Central memory CD8-positive, alpha-beta T cell (primary cell): Measurements from ENCODE around the gene CLEC16A.

Source experiments
- ATAC-seq: fragments of 150-1000 bp; cut with Tn5 transposase; replicated peaks from 2 replicates; pipeline ENCODE4 v1.10.0; 2022; ENCODE audit warnings: mild to moderate bottlenecking, moderate FRiP score, moderate number of reproducible peaks; ENCODE audit not compliant: poor library complexity, severe bottlenecking; ENCODE audit errors: extremely low read depth
- DNase-seq, 2 donors: peaks; one replicate each; pipeline ENCODE4 v3.0.0; 2021; ENCODE audit warnings: low spot score in 2 of 2
- H3K27ac Mint-ChIP-seq: one replicate; pipeline ENCODE4 v1.8.0; 2022; ENCODE audit warnings: low read depth, mild to moderate bottlenecking, moderate library complexity, mixed read lengths
- H3K27me3 Mint-ChIP-seq: one replicate; pipeline ENCODE4 v1.8.0; 2022; ENCODE audit warnings: mixed read lengths
- H3K36me3 Mint-ChIP-seq: one replicate; pipeline ENCODE4 v1.8.0; 2022; ENCODE audit warnings: mild to moderate bottlenecking, moderate library complexity, mixed read lengths; ENCODE audit not compliant: insufficient read depth
- H3K4me1 Mint-ChIP-seq: one replicate; pipeline ENCODE4 v1.8.0; 2022; ENCODE audit warnings: mixed read lengths
- H3K4me3 Mint-ChIP-seq: one replicate; pipeline ENCODE4 v1.8.0; 2022; ENCODE audit warnings: mild to moderate bottlenecking, moderate library complexity, mixed read lengths
- H3K9me3 Mint-ChIP-seq: one replicate; pipeline ENCODE4 v1.8.0; 2022; ENCODE audit warnings: mixed read lengths

CLEC16A gene

GRCh38 chr16:11010575-11011221 lies 66.3 kb downstream of the CLEC16A start:
- H3K4me1 Mint-ChIP-seq: no peaks in the 10 kb centered on the region
- DNase-seq (no peak), ATAC-seq (no peak)
- no peaks in the 10 kb centered on the region for H3K9me3 Mint-ChIP-seq
- H3K27ac Mint-ChIP-seq: no peak overlapping the region
- no peaks in the 10 kb centered on the region for H3K27me3 Mint-ChIP-seq
- no peak overlapping the region for H3K4me3 Mint-ChIP-seq
- peaks cover 4% of the 10 kb centered on the region for H3K36me3 Mint-ChIP-seq

GRCh38 chr16:11011326-11011725 lies 67.0 kb downstream of the CLEC16A start:
- Mint-ChIP-seq H3K27ac (no peak overlapping the region), H3K36me3 (peaks cover 5% of the 10 kb centered on the region)
- ATAC-seq: no peak

GRCh38 chr16:11012841-11013240 lies 68.5 kb downstream of the CLEC16A start:
- Mint-ChIP-seq H3K9me3 (no peaks in the 10 kb centered on the region), H3K4me3 (no peak overlapping the region), H3K36me3 (peaks cover 6% of the 10 kb centered on the region), H3K27me3 (no peaks in the 10 kb centered on the region), H3K4me1 (no peaks in the 10 kb centered on the region), H3K27ac (no peak overlapping the region)
- DNase-seq (no peak), ATAC-seq (no peak)

More at GRCh38 chr16:11011326-11011725, 67.0 kb downstream of the CLEC16A start:
- Mint-ChIP-seq H3K4me1 (no peaks in the 10 kb centered on the region), H3K4me3 (no peak overlapping the region), H3K27me3 (no peaks in the 10 kb centered on the region), H3K9me3 (no peaks in the 10 kb centered on the region)
- no peak for DNase-seq

GRCh38 chr16:11014136-11014535 lies 69.8 kb downstream of the CLEC16A start:
- Mint-ChIP-seq H3K36me3 (peaks cover 6% of the 10 kb centered on the region), H3K27ac (no peak overlapping the region)

GRCh38 chr16:11015076-11015475 lies 70.7 kb downstream of the CLEC16A start:
- DNase-seq (no peak), ATAC-seq (no peak)
- no peaks in the 10 kb centered on the region for H3K9me3 Mint-ChIP-seq
- no peak overlapping the region for H3K27ac Mint-ChIP-seq
- H3K27me3 Mint-ChIP-seq: no peaks in the 10 kb centered on the region
- H3K4me1 Mint-ChIP-seq: no peaks in the 10 kb centered on the region
- H3K36me3 Mint-ChIP-seq: peaks cover 8% of the 10 kb centered on the region
- no peak overlapping the region for H3K4me3 Mint-ChIP-seq

More at GRCh38 chr16:11014136-11014535, 69.8 kb downstream of the CLEC16A start:
- no peak for ATAC-seq
- Mint-ChIP-seq H3K9me3 (no peaks in the 10 kb centered on the region), H3K4me1 (no peaks in the 10 kb centered on the region), H3K27me3 (no peaks in the 10 kb centered on the region), H3K4me3 (no peak overlapping the region)
- DNase-seq: no peak

GRCh38 chr16:11015607-11016006 lies 71.2 kb downstream of the CLEC16A start:
- H3K36me3 Mint-ChIP-seq: peaks cover 8% of the 10 kb centered on the region
- ATAC-seq: no peak
- no peak for DNase-seq
- H3K4me1 Mint-ChIP-seq: no peaks in the 10 kb centered on the region
- no peak overlapping the region for H3K4me3 Mint-ChIP-seq
- H3K27me3 Mint-ChIP-seq: no peaks in the 10 kb centered on the region
- no peaks in the 10 kb centered on the region for H3K9me3 Mint-ChIP-seq
- no peak overlapping the region for H3K27ac Mint-ChIP-seq

- no peak overlapping the region for H3K4me3 Mint-ChIP-seq
- H3K27me3 Mint-ChIP-seq: no peaks in the 10 kb centered on the region
- DNase-seq: no peak
- no peak for ATAC-seq
- no peak overlapping the region for H3K27ac Mint-ChIP-seq
- peaks cover 9% of the 10 kb centered on the region for H3K36me3 Mint-ChIP-seq
- no peaks in the 10 kb centered on the region for H3K9me3 Mint-ChIP-seq
- H3K4me1 Mint-ChIP-seq: no peaks in the 10 kb centered on the region
Observed at GRCh38 chr16:11016524-11016988, 72.2 kb downstream of the CLEC16A start.

GRCh38 chr16:11016993-11017392 lies 72.6 kb downstream of the CLEC16A start:
- DNase-seq (no peak), ATAC-seq (no peak)
- H3K4me3 Mint-ChIP-seq: no peak overlapping the region
- no peaks in the 10 kb centered on the region for H3K27me3 Mint-ChIP-seq
- peaks cover 9% of the 10 kb centered on the region for H3K36me3 Mint-ChIP-seq
- no peaks in the 10 kb centered on the region for H3K9me3 Mint-ChIP-seq
- no peak overlapping the region for H3K27ac Mint-ChIP-seq
- H3K4me1 Mint-ChIP-seq: no peaks in the 10 kb centered on the region

GRCh38 chr16:11017499-11017898 lies 73.1 kb downstream of the CLEC16A start:
- no peak overlapping the region for H3K27ac Mint-ChIP-seq
- DNase-seq (no peak), ATAC-seq (no peak)
- no peaks in the 10 kb centered on the region for H3K27me3 Mint-ChIP-seq
- H3K4me1 Mint-ChIP-seq: no peaks in the 10 kb centered on the region
- H3K4me3 Mint-ChIP-seq: no peak overlapping the region
- peaks cover 12% of the 10 kb centered on the region for H3K36me3 Mint-ChIP-seq
- no peaks in the 10 kb centered on the region for H3K9me3 Mint-ChIP-seq

GRCh38 chr16:11020388-11020787 lies 76.0 kb downstream of the CLEC16A start:
- Mint-ChIP-seq H3K9me3 (no peaks in the 10 kb centered on the region), H3K4me1 (no peaks in the 10 kb centered on the region), H3K36me3 (peaks cover 19% of the 10 kb centered on the region), H3K27ac (no peak overlapping the region), H3K4me3 (no peak overlapping the region), H3K27me3 (no peaks in the 10 kb centered on the region)
- DNase-seq: no peak
- no peak for ATAC-seq

- DNase-seq (no peak), ATAC-seq (no peak)
- Mint-ChIP-seq H3K4me1 (no peaks in the 10 kb centered on the region), H3K27me3 (no peaks in the 10 kb centered on the region), H3K4me3 (no peak overlapping the region), H3K9me3 (peaks cover 4% of the 10 kb centered on the region), H3K36me3 (peaks cover 22% of the 10 kb centered on the region), H3K27ac (no peak overlapping the region)
Observed at GRCh38 chr16:11020792-11021551, 76.6 kb downstream of the CLEC16A start.

- ATAC-seq (no peak), DNase-seq (no peak)
- Mint-ChIP-seq H3K4me1 (no peaks in the 10 kb centered on the region), H3K4me3 (no peak overlapping the region), H3K27me3 (no peaks in the 10 kb centered on the region), H3K27ac (no peak overlapping the region), H3K36me3 (peaks cover 24% of the 10 kb centered on the region), H3K9me3 (peaks cover 6% of the 10 kb centered on the region)
Observed at GRCh38 chr16:11022002-11022401, 77.6 kb downstream of the CLEC16A start.
